H1 (cell line): ENCODE measurements around the gene ARID5B. TPM values are rescaled to one million over a fixed set of nuclear protein-coding genes. Genes with fewer than 3 reads are reported as not detected.

Experiments used
- CTCF ChIA-PET: fragments of 300-600 bp; sonication (Branson Sonifier 250); formaldehyde crosslinking; loops from one replicate; lab custom pipeline; 2021; ENCODE audit not compliant: partially characterized antibody; lab: Charles Lee
- POLR2A ChIA-PET: fragments of 300-600 bp; sonication (Branson Sonifier 250); formaldehyde crosslinking; loops from one replicate; lab custom pipeline; 2021; ENCODE audit warnings: inconsistent platforms; ENCODE audit not compliant: partially characterized antibody; lab: Charles Lee
- DNase-seq, 2 experiments: peaks; one replicate each; pipeline versions ENCODE4 v3.0.0 to v3.0.0-alpha.2; 2010 to 2022; ENCODE audit warnings: low spot score in 2 of 2, low read depth in 1 of 2, mixed read lengths in 1 of 2
- FAIRE-seq: peaks from 2 replicates; lab custom pipeline; 2011; peaks lifted over from hg19 to GRCh38; lab: Jason Lieb, UNC
- H2AFZ ChIP-seq: 2 replicates; pipeline ENCODE4 v1.8.1; 2012; ENCODE audit warnings: low read length, inconsistent platforms
- H2AK5ac ChIP-seq: 2 replicates; pipeline ENCODE4 v1.6.1; 2013; ENCODE audit warnings: low read depth, low read length
- H2BK120ac ChIP-seq: replicated peaks from 2 replicates; pipeline ENCODE3; 2013; ENCODE audit warnings: low read depth, low read length, inconsistent platforms
- H2BK12ac ChIP-seq: 2 replicates; pipeline ENCODE4 v1.6.1; 2013; ENCODE audit warnings: low read depth, low read length
- H2BK15ac ChIP-seq: 2 replicates; pipeline ENCODE4 v1.6.1; 2013; ENCODE audit warnings: low read length
- H2BK20ac ChIP-seq: 2 replicates; pipeline ENCODE4 v1.6.1; 2013; ENCODE audit warnings: low read length
- H2BK5ac ChIP-seq: 2 replicates; pipeline ENCODE4 v1.6.1; 2013; ENCODE audit warnings: low read depth, low read length
- H3K14ac ChIP-seq: 2 replicates; pipeline ENCODE4 v1.6.1; 2013; ENCODE audit warnings: inconsistent platforms; ENCODE audit not compliant: insufficient read length
- H3K18ac ChIP-seq: 2 replicates; pipeline ENCODE4 v1.6.1; 2013; ENCODE audit warnings: low read length; ENCODE audit errors: extremely low read depth
- H3K23ac ChIP-seq: 2 replicates; pipeline ENCODE4 v1.6.1; 2013; ENCODE audit warnings: inconsistent platforms; ENCODE audit not compliant: insufficient read length
- H3K23me2 ChIP-seq: 2 replicates; pipeline ENCODE4 v1.6.1; 2013; ENCODE audit warnings: low read depth, low read length
- H3K27ac ChIP-seq: 2 replicates; pipeline ENCODE4 v1.6.1; 2011; ENCODE audit warnings: low read depth, low read length, inconsistent platforms
- H3K27me3 ChIP-seq, 4 experiments: replicated peaks in 1 of 4; 1 replicate in 1 of 4; 2 replicates in 3 of 4; pipeline versions ENCODE4 v1.6.1 to v1.8.1; 2011 to 2013; ENCODE audit warnings: low read length in 3 of 4, mild to moderate bottlenecking in 3 of 4, inconsistent platforms in 2 of 4, mixed read lengths in 2 of 4, moderate library complexity in 1 of 4; ENCODE audit not compliant: control insufficient read depth in 3 of 4, insufficient read depth in 3 of 4; ENCODE audit errors: extremely low read depth in 1 of 4
- H3K36me3 ChIP-seq, 4 experiments: 2 replicates each; pipeline versions ENCODE4 v1.6.1 to v1.8.1; 2011 to 2013; ENCODE audit warnings: mild to moderate bottlenecking in 4 of 4, low read length in 3 of 4, moderate library complexity in 2 of 4, control low read depth in 1 of 4, inconsistent platforms in 1 of 4; ENCODE audit not compliant: insufficient read depth in 4 of 4, control insufficient read depth in 2 of 4
- H3K4ac ChIP-seq: replicated peaks from 2 replicates; pipeline ENCODE3; 2013; ENCODE audit warnings: low read length, low read depth, mixed read lengths, inconsistent platforms; ENCODE audit not compliant: insufficient read length
- H3K4me1 ChIP-seq, 4 experiments: replicated peaks in 1 of 4; 1 replicate in 1 of 4; 2 replicates in 3 of 4; pipeline versions ENCODE4 v1.6.1 to v1.8.1; 2011 to 2013; ENCODE audit warnings: low read length in 3 of 4, inconsistent platforms in 2 of 4, mixed read lengths in 1 of 4; ENCODE audit not compliant: insufficient read depth in 4 of 4, control insufficient read depth in 3 of 4
- H3K4me2 ChIP-seq, 2 experiments: 2 replicates each; pipeline versions ENCODE4 v1.6.1 to v1.8.1; 2011 to 2013; ENCODE audit warnings: low read depth in 2 of 2, low read length in 2 of 2, control low read depth in 1 of 2, inconsistent platforms in 1 of 2, mild to moderate bottlenecking in 1 of 2; ENCODE audit not compliant: insufficient read depth in 1 of 2
- H3K4me3 ChIP-seq, 4 experiments: fragments of 200-600, 300-600 bp in 1 of 4; sonication (generic), shearing (Covaris generic), sonication (Bioruptor Twin) in 1 of 4; 2 replicates each; pipeline versions ENCODE4 v1.5.1 to v1.8.1; 2011 to 2016; ENCODE audit warnings: low read length in 4 of 4, low read depth in 3 of 4, control low read depth in 2 of 4, inconsistent platforms in 2 of 4, mild to moderate bottlenecking in 2 of 4, mixed read lengths in 1 of 4, moderate library complexity in 1 of 4; ENCODE audit not compliant: insufficient read depth in 2 of 4; ENCODE audit errors: extremely low read depth in 1 of 4
- H3K56ac ChIP-seq: replicated peaks from 2 replicates; pipeline ENCODE3; 2013; ENCODE audit warnings: low read depth, mild to moderate bottlenecking, mixed read lengths, low read length, inconsistent platforms; ENCODE audit not compliant: insufficient read length
- H3K79me1 ChIP-seq: 2 replicates; pipeline ENCODE4 v1.6.1; 2013; ENCODE audit warnings: low read depth, low read length, control low read depth
- H3K79me2 ChIP-seq, 2 experiments: 2 replicates each; pipeline versions ENCODE4 v1.6.1 to v1.8.1; 2012 to 2013; ENCODE audit warnings: low read length in 2 of 2, mild to moderate bottlenecking in 2 of 2, inconsistent platforms in 1 of 2; ENCODE audit not compliant: insufficient read depth in 2 of 2, control insufficient read depth in 1 of 2
- H3K9ac ChIP-seq, 4 experiments: replicated peaks in 1 of 4; 1 replicate in 1 of 4; 2 replicates in 3 of 4; pipeline versions ENCODE4 v1.6.1 to v1.8.1; 2011 to 2013; ENCODE audit warnings: low read depth in 3 of 4, low read length in 3 of 4, control low read depth in 2 of 4, mild to moderate bottlenecking in 2 of 4, moderate library complexity in 2 of 4, inconsistent platforms in 1 of 4; ENCODE audit errors: extremely low read depth in 1 of 4
- H3K9me3 ChIP-seq, 2 experiments: 2 replicates each; pipeline versions ENCODE4 v1.6.1 to v1.8.1; 2012 to 2013; ENCODE audit warnings: mild to moderate bottlenecking in 2 of 2, moderate library complexity in 2 of 2, control low read depth in 1 of 2, inconsistent platforms in 1 of 2, low read depth in 1 of 2, low read length in 1 of 2, mixed read lengths in 1 of 2; ENCODE audit not compliant: insufficient read depth in 2 of 2
- H4K20me1 ChIP-seq, 2 experiments: replicated peaks in 1 of 2; 2 replicates each; pipeline versions ENCODE3 to v1.8.1; 2011 to 2013; ENCODE audit warnings: inconsistent platforms in 2 of 2, low read length in 2 of 2, mild to moderate bottlenecking in 1 of 2; ENCODE audit not compliant: insufficient read depth in 2 of 2, control insufficient read depth in 1 of 2
- H4K5ac ChIP-seq: 2 replicates; pipeline ENCODE4 v1.6.1; 2013; ENCODE audit warnings: low read length, low read depth, mixed read lengths, inconsistent platforms; ENCODE audit not compliant: insufficient read length
- H4K8ac ChIP-seq: 2 replicates; pipeline ENCODE4 v1.8.0; 2013; ENCODE audit warnings: mild to moderate bottlenecking, moderate library complexity, low read length, inconsistent platforms; ENCODE audit not compliant: insufficient read depth; ENCODE audit errors: extremely low read depth
- H4K91ac ChIP-seq: replicated peaks from 2 replicates; pipeline ENCODE3; 2013; ENCODE audit warnings: low read length, mixed read lengths, inconsistent platforms; ENCODE audit not compliant: insufficient read length
- KDM4A ChIP-seq: IDR thresholded peaks from one replicate; pipeline ENCODE4 v1.7.1; 2012; ENCODE audit warnings: low read depth, mild to moderate bottlenecking, moderate library complexity, low read length, inconsistent platforms; ENCODE audit not compliant: severe bottlenecking
- SIN3A ChIP-seq, 2 experiments: IDR thresholded peaks in 1 of 2; conservative IDR thresholded peaks in 1 of 2; 2 replicates each; pipeline ENCODE4 v1.6.1; 2011 to 2012; ENCODE audit warnings: low read length in 2 of 2, improper control_type of control experiment in 1 of 2, low read depth in 1 of 2, mild to moderate bottlenecking in 1 of 2
- SUZ12 ChIP-seq: fragments of 200-600 bp; sonication (generic); IDR thresholded peaks from 2 replicates; pipeline ENCODE4 v1.6.1; 2012; ENCODE audit warnings: mild to moderate bottlenecking, inconsistent platforms, low read length, moderate library complexity, mixed read lengths
- WGBS, 2 experiments: shearing (Covaris generic) in 1 of 2; methylation state at CpG; one replicate each; pipeline versions ENCODE4 v1.1.6 to v1.1.7; 2013 to 2015; ENCODE audit warnings: low lambda C conversion rate in 2 of 2, mixed read lengths in 2 of 2, inconsistent platforms in 1 of 2, low coverage in 1 of 2, missing lambda C conversion rate in 1 of 2; ENCODE audit not compliant: insufficient replicate concordance in 2 of 2, insufficient coverage in 1 of 2, insufficient read length in 1 of 2; ENCODE audit errors: extremely low coverage in 1 of 2, missing lambda C conversion rate in 1 of 2; 5-methylcytosine and 5-hydroxymethylcytosine counted together
- polyA plus RNA-seq, 7 experiments: library from polyadenylated mRNA; depleted of rRNA in 3 of 7; stranded (reverse) in 5 of 7; unstranded in 2 of 7; fragments of >200 nt in 5 of 7; fragments of 200-250 nt in 2 of 7; gene quantifications; 1 replicate in 5 of 7; 2 replicates in 1 of 7; 4 replicates in 1 of 7; pipeline versions ENCODE4 v1.2.1 to v1.2.3, GENCODE V29; 2011 to 2013; ENCODE audit warnings: missing spikeins in 2 of 7, mixed read lengths in 2 of 7
- total RNA-seq: library from RNA; stranded (reverse); fragmentation: NEBNext Ultra II Directional; extraction: Animal tissue kit (Norgen Biotek cat#: 25700); gene quantifications from 2 replicates; pipeline ENCODE4 v1.2.1, GENCODE V29; 2021

Gene ARID5B
- total and polyA plus RNA-seq, 2 of the 8 experiments (the other 6 are each of a cell fraction or from before 2014, with no cell fraction given) = 0.21 to 1.1 TPM

- H3K79me2 ChIP-seq = no peaks in the 10 kb centered on the region
- H2BK12ac ChIP-seq = no peak overlapping the region
- H4K91ac ChIP-seq = no peak overlapping the region
- H3K23ac ChIP-seq = no peak overlapping the region
- ChIA-PET POLR2A (interaction anchor here (1.2 kb wide), 1 partner anchor 86 kb away, joined by 4 read pairs; no protein-coding TSS in a partner anchor), CTCF (interaction anchor here (0.5 to 2.5 kb wide), 9 partner anchors 9 to 508 kb away, joined by 3 to 12 read pairs (median 3); no protein-coding TSS in a partner anchor)
- no peak overlapping the region for H4K5ac ChIP-seq
- no peak overlapping the region for H3K18ac ChIP-seq
- FAIRE-seq (no peak), DNase-seq (no peak)
- no peak overlapping the region for H3K27ac ChIP-seq
- H3K79me1 ChIP-seq = no peaks in the 10 kb centered on the region
- no peak overlapping the region for H2BK15ac ChIP-seq
- no peak overlapping the region for H3K14ac ChIP-seq
- H3K4me1 ChIP-seq = peaks cover 0 to 5% (median 3%) of the 10 kb centered on the region in 4 experiments; a peak in 1 of 7 replicates
- 95% methylated on average over 3 of the region's 3 CpGs; no CpG with 5 or more reads in 1 of the 2 experiments for WGBS, 2 experiments
- no peak overlapping the region for H3K9ac ChIP-seq
- H2AFZ ChIP-seq = no peak overlapping the region
- no peak overlapping the region for H2BK120ac ChIP-seq
- H3K56ac ChIP-seq = no peak overlapping the region
- no peak overlapping the region for H3K4ac ChIP-seq
- H3K4me3 ChIP-seq = no peak overlapping the region
- no peak overlapping the region for H4K8ac ChIP-seq
- H3K23me2 ChIP-seq = peaks cover 13% of the 10 kb centered on the region
- no peaks in the 10 kb centered on the region for H3K9me3 ChIP-seq
- H3K27me3 ChIP-seq = peaks cover 1 to 10% (median 6%) of the 10 kb centered on the region in 4 experiments; a peak in 5 of 7 replicates
- H3K4me2 ChIP-seq = no peak overlapping the region
- H2BK5ac ChIP-seq = no peak overlapping the region
- no peaks in the 10 kb centered on the region for H3K36me3 ChIP-seq
- H4K20me1 ChIP-seq = no peaks in the 10 kb centered on the region
- H2AK5ac ChIP-seq = no peak overlapping the region
- H2BK20ac ChIP-seq = no peak overlapping the region
- TF ChIP-seq KDM4A (no peak), SUZ12 (no peak), SIN3A (conservative IDR thresholded peaks at IDR 0.05 in 1 of 2, IDR thresholded peaks at IDR 0.05 in 1 of 2; ENCODE audit: low read depth in 1 of 2, low read length in 2 of 2) (no peak)
Measured at GRCh38 chr10:61905837-61906561, 4.5 kb downstream of the ARID5B start.
